Measurements from ENCODE around the gene BHMT2.

Gene BHMT2

GRCh38 chr5:79135790-79136553, 66.4 kb downstream of the BHMT2 start:
- ATAC-seq (ENCODE audit: low read depth) (no peak; the same call in 2 of the 3 replicates), DNase-seq (ENCODE audit: low spot score) (no peak)
- Histone ChIP-seq H3K4me1 (ENCODE audit: insufficient read depth, poor library complexity, severe bottlenecking) (peaks cover 4% of the 10 kb centered on the region), H3K27ac (ENCODE audit: poor library complexity, severe bottlenecking) (no peak overlapping the region), H3K36me3 (ENCODE audit: low read depth) (no peaks in the 10 kb centered on the region), H3K27me3 (ENCODE audit: insufficient read depth, poor library complexity, severe bottlenecking) (no peaks in the 10 kb centered on the region), H3K4me3 (ENCODE audit: severe bottlenecking) (no peak overlapping the region), H3K9me3 (ENCODE audit: severe bottlenecking) (no peaks in the 10 kb centered on the region)
- no peak for TF ChIP-seq CTCF (IDR thresholded peaks at IDR 0.05; ENCODE audit: poor library complexity, severe bottlenecking)

GRCh38 chr5:79136618-79137017, 67.1 kb downstream of the BHMT2 start:
- no peaks in the 10 kb centered on the region for H3K27me3 ChIP-seq (ENCODE audit: insufficient read depth, poor library complexity, severe bottlenecking)
- peaks cover 4% of the 10 kb centered on the region for H3K4me1 ChIP-seq (ENCODE audit: insufficient read depth, poor library complexity, severe bottlenecking)
- DNase-seq (ENCODE audit: low spot score) (no peak), ATAC-seq (ENCODE audit: low read depth) (no peak)
- H3K4me3 ChIP-seq (ENCODE audit: severe bottlenecking): no peak overlapping the region
- H3K9me3 ChIP-seq (ENCODE audit: severe bottlenecking): no peaks in the 10 kb centered on the region
- H3K27ac ChIP-seq (ENCODE audit: poor library complexity, severe bottlenecking): no peak overlapping the region
- no peaks in the 10 kb centered on the region for H3K36me3 ChIP-seq (ENCODE audit: low read depth)
- no peak for TF ChIP-seq CTCF (IDR thresholded peaks at IDR 0.05; ENCODE audit: poor library complexity, severe bottlenecking)

All from RWPE2 (cell line).